ENCODE results near the gene CBX4.
A peak's percentile ranks its signal among the peaks of the same experiment; 100 is the strongest.

CBX4 gene

DNA sequence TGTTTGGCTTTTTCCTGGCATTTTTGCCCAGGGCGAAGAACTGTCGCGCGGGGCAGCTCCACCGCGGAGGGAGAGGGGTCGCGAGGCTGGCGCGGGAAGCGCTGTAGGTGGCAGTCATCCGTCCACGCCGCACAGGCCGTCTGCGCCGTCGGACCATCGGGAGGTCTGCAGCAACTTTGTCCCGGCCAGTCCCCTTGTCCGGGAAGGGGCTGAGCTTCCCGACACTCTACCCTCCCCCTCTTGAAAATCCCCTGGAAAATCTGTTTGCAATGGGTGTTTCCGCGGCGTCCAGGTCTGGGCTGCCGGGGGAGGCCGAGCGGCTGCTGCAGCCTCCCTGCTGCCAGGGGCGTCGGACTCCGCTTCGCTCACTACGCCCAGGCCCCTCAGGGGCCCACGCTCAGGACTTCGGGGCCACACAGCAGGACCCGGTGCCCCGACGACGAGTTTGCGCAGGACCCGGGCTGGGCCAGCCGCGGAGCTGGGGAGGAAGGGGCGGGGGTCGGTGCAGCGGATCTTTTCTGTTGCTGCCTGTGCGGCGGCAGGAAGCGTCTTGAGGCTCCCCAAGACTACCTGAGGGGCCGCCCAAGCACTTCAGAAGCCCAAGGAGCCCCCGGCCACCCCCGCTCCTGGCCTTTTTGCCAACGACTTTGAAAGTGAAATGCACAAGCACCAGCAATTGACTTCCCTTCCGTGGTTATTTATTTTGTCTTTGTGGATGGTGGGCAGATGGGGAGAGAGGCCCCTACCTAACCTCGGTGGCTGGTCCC is 2.3 kb upstream of the CBX4 start:
- DNase-seq: no peak

- no peak for DNase-seq
Observed at GRCh38 chr17:79840989-79841286, 1.7 kb upstream of the CBX4 start.

- peak; percentile 48 for DNase-seq
Observed at GRCh38 chr17:79840269-79840988, 1.2 kb upstream of the CBX4 start.

DNA sequence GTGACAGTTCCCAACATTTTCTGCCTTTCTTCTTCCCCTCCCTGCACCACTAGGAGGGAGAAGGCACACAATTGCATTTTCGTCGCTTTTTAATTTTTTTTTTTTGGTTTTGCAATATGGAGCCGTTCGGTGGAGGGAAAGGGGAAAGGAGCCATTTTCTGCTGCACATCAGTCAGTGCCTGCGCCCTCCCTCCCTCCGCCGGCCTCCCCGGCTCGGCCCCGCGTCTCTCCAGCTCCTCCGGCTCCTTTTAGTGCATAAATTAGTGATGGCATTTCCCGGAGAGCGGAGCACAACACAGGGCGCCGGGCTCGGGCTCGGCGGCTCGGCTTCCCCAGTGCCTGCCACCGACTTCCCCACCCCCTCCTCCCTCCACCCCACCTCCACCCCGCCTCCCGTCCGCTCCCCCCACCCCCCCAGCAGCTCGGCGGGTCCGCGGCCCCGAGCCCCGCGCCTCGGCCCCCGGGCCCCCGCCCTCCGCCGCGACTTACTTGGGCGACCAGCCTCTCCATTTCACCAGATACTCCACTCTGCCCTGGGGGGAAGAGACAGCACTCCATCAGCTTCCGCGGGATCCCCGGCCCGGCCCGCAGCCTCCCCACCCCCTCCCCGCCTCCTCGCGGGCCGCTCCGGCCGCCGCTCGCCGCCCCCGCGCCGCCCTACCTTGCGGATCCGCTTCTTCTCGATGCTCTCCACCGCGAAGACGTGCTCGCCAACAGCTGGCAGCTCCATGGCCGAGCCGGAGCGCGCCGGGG is 542 bp downstream of the CBX4 start:
- peak; percentile 58 for DNase-seq

DNA sequence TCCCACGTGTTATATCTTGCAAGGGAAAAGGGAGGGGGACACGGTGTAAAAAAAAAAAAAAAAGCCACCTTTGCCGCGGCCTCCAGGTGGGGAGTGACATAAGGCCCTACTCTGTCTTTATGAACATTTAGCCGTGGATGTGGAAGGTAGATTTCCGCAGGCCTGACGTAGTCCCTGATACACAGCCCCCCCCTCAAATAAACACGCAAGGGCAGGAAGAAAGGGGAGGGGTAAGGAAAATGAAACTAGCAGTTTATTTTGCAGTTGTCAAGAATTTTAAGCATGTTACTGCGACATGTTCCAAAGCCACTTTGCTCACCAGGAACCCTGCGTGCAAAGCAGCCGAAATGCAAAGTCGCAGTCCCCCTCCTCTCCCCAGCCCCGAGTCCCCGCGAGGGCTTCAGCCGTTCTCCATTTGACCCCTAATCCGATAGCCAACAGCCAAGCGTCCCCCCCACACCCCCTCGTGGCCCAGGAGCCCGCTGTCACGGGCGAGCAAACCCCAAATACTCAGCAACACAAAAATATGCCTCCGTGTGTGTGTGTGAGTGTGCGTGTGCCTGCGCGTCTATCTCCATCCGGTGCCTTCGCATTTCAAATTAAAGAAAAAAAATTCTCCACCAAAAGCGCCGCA is 1.2 kb downstream of the CBX4 start:
- DNase-seq: no peak

DNA sequence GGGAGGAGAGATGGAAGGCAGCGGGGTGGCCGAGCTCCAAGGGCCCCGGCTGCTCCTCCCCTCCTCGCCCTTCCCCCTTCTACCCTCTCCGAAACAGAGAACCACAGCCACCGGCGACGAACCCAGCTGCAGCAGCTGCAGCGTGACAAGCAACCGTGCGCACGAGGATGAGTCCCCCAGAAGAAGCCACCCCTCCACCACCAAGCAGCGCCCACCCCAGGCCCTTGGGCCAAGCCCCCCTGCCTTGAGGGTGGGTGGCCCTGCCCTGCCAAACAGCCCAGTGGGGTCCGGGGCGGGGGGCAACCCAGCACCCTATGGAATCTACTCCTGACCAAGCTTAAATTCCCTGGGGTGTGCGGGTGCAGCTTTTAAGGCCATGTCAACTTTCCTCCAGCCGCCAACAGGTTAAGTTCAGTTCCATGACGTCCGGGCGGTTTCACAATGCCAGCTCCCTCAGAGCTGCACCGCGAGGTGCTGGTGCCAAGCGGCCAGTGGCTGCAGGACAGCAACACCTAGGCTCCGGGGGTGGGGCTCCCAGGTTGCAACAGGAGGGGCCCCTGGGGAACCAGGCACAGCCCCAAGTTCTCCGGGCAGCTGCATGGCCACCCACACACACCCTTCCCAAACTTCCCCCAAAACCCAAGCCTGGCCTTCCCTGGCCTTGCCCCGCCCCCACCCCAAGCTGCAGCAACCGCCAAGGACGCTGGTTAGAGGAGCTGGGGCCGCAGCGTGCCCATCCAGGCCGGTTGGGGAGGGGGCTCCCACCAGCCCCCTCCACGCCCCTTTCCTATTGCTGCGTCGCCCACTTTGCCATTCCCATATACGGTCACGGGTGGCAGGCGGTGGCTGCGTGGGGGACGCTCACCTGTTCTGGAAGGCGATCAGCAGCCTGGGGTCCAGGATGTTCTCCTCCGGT is 2.0 kb downstream of the CBX4 start:
- DNase-seq: peak; percentile 51

GRCh38 chr17:79836510-79836971 is 2.7 kb downstream of the CBX4 start:
- peak; percentile 29 for DNase-seq

GRCh38 chr17:79835953-79836509 is 3.2 kb downstream of the CBX4 start:
- no peak for DNase-seq

GRCh38 chr17:79835470-79835899 is 3.8 kb downstream of the CBX4 start:
- DNase-seq: no peak

- DNase-seq: no peak
Observed at GRCh38 chr17:79834565-79835469, 4.4 kb downstream of the CBX4 start.

GRCh38 chr17:79833744-79834564 is 5.3 kb downstream of the CBX4 start:
- DNase-seq: no peak

DNA sequence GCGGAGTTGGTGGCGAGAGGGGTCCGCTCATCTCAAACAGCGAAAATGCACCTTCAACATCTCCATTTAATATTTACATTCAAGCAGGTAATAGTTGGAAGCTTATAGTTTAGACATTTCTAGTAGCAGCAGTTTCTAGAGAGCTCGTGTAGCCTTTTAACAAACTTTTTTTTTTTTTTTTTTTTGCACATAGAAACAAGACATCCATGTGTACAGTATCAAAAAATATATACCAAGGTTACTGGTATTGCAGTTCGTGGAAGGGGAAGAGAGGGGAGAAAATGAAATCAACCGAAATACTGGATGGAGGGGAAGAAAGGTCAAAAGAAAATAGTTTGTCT is 6.2 kb downstream of the CBX4 start:
- no peak for DNase-seq

DNA sequence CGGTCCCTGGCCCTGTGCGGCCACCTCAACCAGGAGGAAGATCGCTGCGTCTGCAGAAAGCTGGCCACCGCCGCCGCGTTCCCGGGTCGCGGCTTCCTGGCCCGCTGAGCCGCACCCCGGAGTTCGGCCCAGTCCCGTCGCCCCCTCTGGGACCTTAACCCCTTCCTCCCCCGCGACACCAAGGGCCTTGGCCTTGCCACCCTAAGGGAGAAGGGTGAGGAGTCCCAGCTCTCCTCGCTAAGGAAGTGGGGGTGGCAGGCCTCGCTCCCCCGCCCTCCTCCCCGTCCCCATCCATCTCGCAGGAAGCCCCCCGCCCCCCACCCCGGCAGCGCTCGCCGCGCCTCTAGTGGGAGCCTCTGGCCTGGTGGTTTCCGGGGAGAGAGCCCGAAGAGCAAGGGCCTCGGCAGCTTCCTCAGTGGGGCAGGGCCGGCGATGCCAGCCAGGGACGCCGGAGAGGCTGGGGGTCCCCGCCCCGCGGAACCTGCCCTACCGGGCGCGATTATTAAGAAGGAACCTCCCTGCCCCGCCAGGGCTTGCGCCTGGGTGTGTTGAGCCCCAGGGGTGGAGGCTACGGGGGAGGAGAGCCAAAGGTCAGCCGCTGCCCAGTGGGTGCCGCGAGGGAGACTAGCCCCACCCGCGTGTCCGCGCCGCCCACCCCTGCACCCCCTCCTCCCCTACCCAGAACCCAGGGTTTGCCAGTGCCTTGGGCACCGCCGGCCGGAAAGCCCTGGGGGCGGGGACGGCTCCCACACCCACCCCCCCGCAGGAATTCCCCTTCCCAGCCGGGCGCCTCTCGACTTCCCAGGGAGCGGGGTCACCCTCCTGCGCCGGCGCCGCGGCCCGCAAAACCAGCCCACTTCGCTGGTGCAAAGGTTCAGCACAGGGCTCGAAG is 6.8 kb downstream of the CBX4 start:
- no peak for DNase-seq

DNA sequence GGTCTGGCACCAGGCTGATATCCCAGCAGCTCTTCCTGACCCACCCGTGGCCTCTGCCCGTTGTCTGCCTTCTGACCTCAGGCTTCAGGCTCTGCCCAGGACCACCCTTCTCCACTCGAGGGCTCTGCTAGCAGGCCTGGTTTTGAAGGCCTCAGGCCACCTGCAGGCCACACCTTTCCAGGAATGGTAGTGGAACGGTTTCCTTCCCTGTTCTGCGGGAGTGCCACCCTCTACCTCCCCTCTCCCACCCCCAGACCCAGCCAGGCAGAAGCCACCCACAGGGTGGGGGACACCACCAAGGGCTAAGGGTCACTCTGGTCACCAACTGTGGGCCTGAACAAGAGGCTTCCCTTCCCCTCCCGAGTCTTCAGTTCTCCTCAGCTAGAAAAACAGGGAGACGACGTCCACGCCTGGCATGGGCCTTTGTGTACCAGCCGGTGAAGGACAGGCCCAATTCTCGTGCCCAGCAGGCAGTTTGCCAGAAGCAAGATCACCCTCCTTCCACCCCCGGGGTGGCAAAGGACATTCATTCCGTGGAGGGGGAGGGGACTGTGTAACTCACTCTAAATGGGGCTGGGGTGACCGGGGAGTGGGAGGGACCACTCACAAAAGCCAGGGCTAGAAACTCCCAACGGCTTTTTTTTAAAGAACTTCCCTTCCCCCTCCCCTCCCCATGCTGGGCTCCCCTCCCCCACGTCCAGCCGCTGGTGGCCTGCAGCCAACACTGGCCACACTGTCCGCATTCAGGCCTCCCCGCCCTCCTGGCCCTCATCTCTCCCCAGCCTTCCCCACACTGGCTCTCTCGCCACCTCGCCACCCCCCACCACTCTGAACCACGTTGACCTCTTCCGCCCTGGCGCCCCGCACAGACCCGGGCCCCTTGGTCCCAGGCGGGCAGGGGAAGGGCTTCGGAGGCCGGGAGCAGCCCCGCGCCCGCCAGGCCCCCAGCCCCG is 7.7 kb downstream of the CBX4 start:
- no peak for DNase-seq

DNA sequence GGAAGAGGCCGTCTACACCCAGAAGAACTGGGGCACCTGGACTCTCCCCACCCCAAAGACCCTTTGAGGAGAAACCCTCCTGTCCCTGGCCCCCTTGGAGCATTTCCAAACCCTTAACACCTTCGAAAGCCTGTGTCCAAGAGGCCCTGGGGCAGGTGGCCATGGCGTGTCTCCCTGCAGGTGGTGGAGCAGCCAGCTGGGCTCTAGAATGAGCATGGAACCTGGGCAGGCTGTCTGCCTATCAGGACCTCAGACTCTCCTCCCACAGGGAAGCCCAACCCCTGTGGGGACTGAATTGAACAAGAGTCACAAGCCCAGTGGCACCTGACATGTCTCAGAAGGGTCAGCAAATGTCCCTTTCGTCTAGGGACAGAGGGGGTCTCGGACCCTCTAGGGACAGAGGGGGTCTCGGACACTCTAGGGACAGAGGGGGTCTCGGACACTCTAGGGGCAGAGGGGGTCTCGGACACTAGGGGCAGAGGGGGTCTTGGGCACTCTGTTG is 8.4 kb downstream of the CBX4 start:
- no peak for DNase-seq

DNA sequence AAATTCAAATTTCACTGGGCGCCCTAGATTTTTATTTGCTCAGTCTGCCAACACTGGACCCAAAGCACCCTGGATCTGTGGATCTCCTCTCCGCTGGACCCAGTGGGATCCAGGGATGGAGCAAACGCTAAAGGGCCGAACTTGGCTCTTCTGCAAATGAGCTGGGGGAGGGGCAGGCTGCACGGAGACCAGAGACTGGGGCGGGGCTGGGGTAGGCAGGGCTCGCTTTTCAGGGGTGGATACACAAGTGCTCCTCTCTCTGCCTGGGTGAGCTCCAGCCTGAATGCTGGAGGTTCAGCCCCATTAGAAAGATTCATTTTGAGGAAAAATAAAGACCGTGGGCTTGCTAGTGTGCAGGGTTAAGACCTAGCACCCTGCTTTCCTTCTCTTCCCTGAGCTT is 8.9 kb downstream of the CBX4 start:
- DNase-seq: no peak

DNA sequence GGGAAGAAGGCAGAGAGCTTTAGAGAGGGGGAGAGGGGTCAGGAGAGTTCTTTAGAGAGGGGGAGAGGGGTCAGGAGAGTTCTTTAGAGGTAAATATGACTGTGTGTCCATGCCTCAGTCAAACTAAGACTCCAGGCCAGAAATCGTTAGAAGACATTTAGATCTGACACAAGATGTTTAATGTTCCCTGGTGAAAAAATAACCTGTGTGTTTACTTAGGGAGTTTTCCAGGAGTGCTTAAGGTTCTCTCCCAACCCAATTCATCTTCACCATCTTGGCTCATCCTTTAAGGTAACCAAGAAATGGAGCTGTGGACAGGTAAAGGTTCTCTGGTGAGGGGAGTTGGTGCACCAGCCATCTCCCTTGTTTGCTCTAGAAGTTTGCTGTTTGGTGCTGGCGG is 9.8 kb downstream of the CBX4 start:
- DNase-seq: no peak

Data from fibroblast of skin of abdomen (primary cell).